B cell (primary cell): Measurements from ENCODE around the gene TFCP2L1.

Source experiments
- CTCF ChIP-seq: fragments of 200-600 bp; IDR thresholded peaks from one replicate; pipeline ENCODE4 v1.8.0; 2022; ENCODE audit warnings: antibody characterized with exemption, mild to moderate bottlenecking
- EZH2 ChIP-seq: IDR thresholded peaks from 2 replicates; pipeline ENCODE4 v1.6.1; 2012; ENCODE audit warnings: borderline replicate concordance, low read depth, mild to moderate bottlenecking, moderate library complexity, low read length; ENCODE audit not compliant: insufficient read depth, poor library complexity, severe bottlenecking

GRCh38 chr2:121171625-121172119 is 113.3 kb downstream of the TFCP2L1 start:
- TF ChIP-seq CTCF (no peak), EZH2 (no peak)
